B cell (primary cell): ENCODE measurements around the gene CD58.

Experiments used
- CTCF ChIP-seq: fragments of 200-600 bp; IDR thresholded peaks from one replicate; pipeline ENCODE4 v1.8.0; 2022; ENCODE audit warnings: antibody characterized with exemption, mild to moderate bottlenecking
- EZH2 ChIP-seq: IDR thresholded peaks from 2 replicates; pipeline ENCODE4 v1.6.1; 2012; ENCODE audit warnings: borderline replicate concordance, low read depth, mild to moderate bottlenecking, moderate library complexity, low read length; ENCODE audit not compliant: insufficient read depth, poor library complexity, severe bottlenecking

- no peak for TF ChIP-seq CTCF
- no peak for TF ChIP-seq EZH2
Measured at GRCh38 chr1:116465477-116465844, 105.4 kb downstream of the CD58 start.
